Cardiac muscle cell (in vitro differentiated cells and primary cell): ENCODE measurements around the gene PCDHA3. TPM values are rescaled to one million over a fixed set of nuclear protein-coding genes. Genes with fewer than 3 reads are reported as not detected.
"Not testable (repeated sequence)": the region's sequence is repeated elsewhere in the genome, so short reads cannot be mapped to it uniquely, and the experiment has no call there.

Source experiments
- DNase-seq, 2 donors: peaks; one replicate each; pipeline versions ENCODE4 v3.0.0 to v3.0.0-alpha.2; 2010 to 2017; ENCODE audit warnings: low read depth in 1 of 2, low spot score in 1 of 2
- H3K27ac ChIP-seq: fragments of 200-600 bp; sonication (generic); 2 replicates; pipeline ENCODE4 v1.5.1; 2016
- H3K27me3 ChIP-seq: fragments of 200-600 bp; sonication (generic); 2 replicates; pipeline ENCODE4 v1.6.0; 2016; ENCODE audit warnings: control low read depth
- H3K36me3 ChIP-seq: fragments of 200-600 bp; sonication (generic); 2 replicates; pipeline ENCODE4 v1.5.1; 2016; ENCODE audit warnings: control low read depth
- H3K4me1 ChIP-seq: fragments of 200-600 bp; sonication (generic); 2 replicates; pipeline ENCODE4 v1.8.1; 2017; ENCODE audit warnings: low read depth, mild to moderate bottlenecking, mixed run types
- H3K4me3 ChIP-seq: fragments of 200-600 bp; sonication (generic); 2 replicates; pipeline ENCODE4 v1.5.1; 2016; ENCODE audit warnings: mild to moderate bottlenecking
- H3K9me3 ChIP-seq: fragments of 200-600 bp; sonication (generic); 2 replicates; pipeline ENCODE4 v1.5.1; 2017; ENCODE audit warnings: low read depth, mild to moderate bottlenecking, control low read depth
- CTCF ChIP-seq: IDR thresholded peaks from 2 replicates; pipeline ENCODE4 v1.5.1; 2012; ENCODE audit warnings: low read depth, mild to moderate bottlenecking, low read length
- polyA plus RNA-seq: library from polyadenylated mRNA; unstranded; fragments of >200 nt; fragmentation: Nextera tagmentation; extraction: Ambion mirVana; gene quantifications from 2 replicates; pipeline ENCODE4 v1.2.1, GENCODE V29; 2016
- total RNA-seq: library from RNA; depleted of rRNA; stranded (reverse); fragments of >200 nt; gene quantifications from 2 replicates; pipeline ENCODE4 v1.2.3, GENCODE V29; 2016

The PCDHA3 gene
- total and polyA plus RNA-seq, 2 experiments from 2014 or later, result 1.1 to 1.8 TPM

GRCh38 chr5:140828362-140828737 lies 27.5 kb downstream of the PCDHA3 start:
- no peak overlapping the region for H3K27ac ChIP-seq
- H3K9me3 ChIP-seq, result no peaks in the 10 kb centered on the region
- H3K4me1 ChIP-seq, result no peaks in the 10 kb centered on the region
- peak overlapping the region; percentile 51 for H3K4me3 ChIP-seq
- no peak for TF ChIP-seq CTCF
- no peaks in the 10 kb centered on the region for H3K36me3 ChIP-seq
- no peaks in the 10 kb centered on the region for H3K27me3 ChIP-seq
- DNase-seq, result peak in 1 of 2 donors; percentile 31

- H3K9me3 ChIP-seq, H3K4me1 ChIP-seq, H3K27ac ChIP-seq, H3K36me3 ChIP-seq, DNase-seq, H3K27me3 ChIP-seq, H3K4me3 ChIP-seq: not testable (repeated sequence)
Observed at GRCh38 chr5:140829511-140830501, 28.9 kb downstream of the PCDHA3 start.

GRCh38 chr5:140833993-140834392 lies 33.1 kb downstream of the PCDHA3 start, which contains the start of gene PCDHA7:
TSS of gene PCDHA7 (plus strand) at chr5:140834269. CDS start at chr5:140834384, 115 bp downstream.
- Histone ChIP-seq H3K4me1 (no peaks in the 10 kb centered on the region), H3K27me3 (no peaks in the 10 kb centered on the region), H3K4me3 (no peak within 1 kb of the TSS), H3K36me3 (no peaks in the 10 kb centered on the region), H3K9me3 (no peaks in the 10 kb centered on the region), H3K27ac (no peak within 1 kb of the TSS)
- peak in 1 of 2 donors; percentile 34 for DNase-seq
- TF ChIP-seq CTCF, result no peak

GRCh38 chr5:140834439-140835008 lies 33.7 kb downstream of the PCDHA3 start:
- H3K36me3 ChIP-seq, H3K9me3 ChIP-seq, H3K27me3 ChIP-seq, DNase-seq, H3K4me1 ChIP-seq, H3K27ac ChIP-seq, H3K4me3 ChIP-seq: not testable (repeated sequence)

- Histone ChIP-seq H3K27ac (no peak overlapping the region), H3K4me1 (no peaks in the 10 kb centered on the region), H3K36me3 (no peaks in the 10 kb centered on the region), H3K27me3 (no peaks in the 10 kb centered on the region), H3K9me3 (no peaks in the 10 kb centered on the region), H3K4me3 (no peak overlapping the region)
- no peak for TF ChIP-seq CTCF
- no peak for DNase-seq
Observed at GRCh38 chr5:140835622-140836510, 35.0 kb downstream of the PCDHA3 start.
